DOHH2 (cell line): ENCODE data around the gene INHBE.

Source experiments
- H3F3A ChIP-seq: fragments of 200-600 bp; sonication (generic), shearing (Covaris generic); 2 replicates; pipeline ENCODE4 v1.6.0; 2016; ENCODE audit warnings: antibody characterized with exemption, mild to moderate bottlenecking; ENCODE audit not compliant: control insufficient read depth, insufficient read depth
- H3K27ac ChIP-seq: fragments of 200-600 bp; sonication (generic); 2 replicates; pipeline ENCODE4 v1.5.1; 2014; ENCODE audit warnings: low read depth, mild to moderate bottlenecking, low read length, moderate library complexity
- H3K27me3 ChIP-seq: fragments of 200-600 bp; sonication (generic); 2 replicates; pipeline ENCODE4 v1.6.1; 2014; ENCODE audit warnings: mild to moderate bottlenecking, low read length, mixed read lengths; ENCODE audit not compliant: control insufficient read depth
- H3K36me3 ChIP-seq: fragments of 200-600 bp; sonication (generic); 2 replicates; pipeline ENCODE4 v1.6.1; 2014; ENCODE audit warnings: mild to moderate bottlenecking, low read length, moderate library complexity, mixed read lengths; ENCODE audit not compliant: control insufficient read depth
- H3K4me1 ChIP-seq: fragments of 200-600 bp; sonication (generic); 2 replicates; pipeline ENCODE4 v1.6.1; 2014; ENCODE audit warnings: mild to moderate bottlenecking, low read length, mixed read lengths; ENCODE audit not compliant: control insufficient read depth
- H3K4me2 ChIP-seq: fragments of 200-600 bp; sonication (generic); 2 replicates; pipeline ENCODE4 v1.6.0; 2014; ENCODE audit warnings: mild to moderate bottlenecking, low read length, moderate library complexity
- H3K4me3 ChIP-seq: fragments of 200-600 bp; sonication (generic); 2 replicates; pipeline ENCODE4 v1.5.1; 2014; ENCODE audit warnings: mild to moderate bottlenecking, low read length, mixed read lengths
- H3K79me2 ChIP-seq: fragments of 200-600 bp; sonication (generic); 2 replicates; pipeline ENCODE4 v1.6.1; 2014; ENCODE audit warnings: mild to moderate bottlenecking, low read length, mixed read lengths; ENCODE audit not compliant: control insufficient read depth
- H3K9me2 ChIP-seq: fragments of 200-600 bp; sonication (generic); replicated peaks from 2 replicates; pipeline ENCODE4 v1.6.1; 2014; ENCODE audit warnings: mild to moderate bottlenecking, low read length, mixed read lengths; ENCODE audit not compliant: control insufficient read depth
- H3K9me3 ChIP-seq: fragments of 200-600 bp; sonication (generic); 2 replicates; pipeline ENCODE4 v1.6.1; 2014; ENCODE audit warnings: antibody characterized with exemption, low read length, mixed read lengths; ENCODE audit not compliant: control insufficient read depth, insufficient read depth
- H4K20me1 ChIP-seq: fragments of 200-600 bp; sonication (generic); 2 replicates; pipeline ENCODE4 v1.6.0; 2014; ENCODE audit warnings: low read depth, mild to moderate bottlenecking, antibody characterized with exemption, low read length, moderate library complexity; ENCODE audit not compliant: control insufficient read depth, insufficient read depth
- EZH2phosphoT487 ChIP-seq: fragments of 200-600 bp; sonication (generic); IDR thresholded peaks from 2 replicates; pipeline ENCODE4 v1.6.1; 2017; ENCODE audit warnings: borderline replicate concordance, mild to moderate bottlenecking, antibody characterized with exemption, low read length, moderate library complexity, mixed read lengths
- TF ChIP-seq, protein P1 (sequence below): fragments of 200-600 bp; sonication (generic); IDR thresholded peaks from one replicate; pipeline ENCODE4 v1.5.1; 2014; ENCODE audit warnings: antibody characterized with exemption, mild to moderate bottlenecking, low read depth, low read length; ENCODE audit not compliant: poor library complexity, severe bottlenecking

The INHBE gene

DNA sequence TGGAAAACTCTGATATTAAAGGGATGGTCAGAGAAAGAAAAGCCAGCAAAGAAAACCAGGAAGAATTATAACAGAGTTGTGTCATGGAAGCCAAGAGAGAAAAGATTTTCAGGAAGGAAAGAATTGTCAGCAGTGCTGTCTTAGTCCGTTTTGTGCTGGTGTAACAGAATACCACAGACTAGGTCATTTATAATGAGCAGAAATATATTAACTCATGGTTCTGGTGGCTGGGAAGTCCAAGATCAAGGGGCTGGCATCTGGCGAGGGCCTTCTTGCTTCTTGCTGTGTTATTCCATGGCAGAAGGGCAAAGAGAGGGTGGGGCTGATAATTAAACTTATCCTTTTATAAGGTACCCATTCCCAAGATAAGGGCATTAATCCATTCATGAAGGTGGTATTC lies 6.4 kb upstream of the INHBE start:
- Histone ChIP-seq H3K36me3 (no peaks in the 10 kb centered on the region), H3K27me3 (no peaks in the 10 kb centered on the region), H3K79me2 (no peaks in the 10 kb centered on the region), H3K9me3 (no peaks in the 10 kb centered on the region), H3K4me2 (no peak overlapping the region), H3K27ac (no peak overlapping the region), H3F3A (peaks cover 5% of the 10 kb centered on the region; the same call in 1 of the 2 replicates), H3K4me1 (peaks cover 9% of the 10 kb centered on the region), H3K4me3 (no peak overlapping the region), H4K20me1 (no peaks in the 10 kb centered on the region), H3K9me2 (no peaks in the 10 kb centered on the region)
- TF ChIP-seq, protein P1, sequence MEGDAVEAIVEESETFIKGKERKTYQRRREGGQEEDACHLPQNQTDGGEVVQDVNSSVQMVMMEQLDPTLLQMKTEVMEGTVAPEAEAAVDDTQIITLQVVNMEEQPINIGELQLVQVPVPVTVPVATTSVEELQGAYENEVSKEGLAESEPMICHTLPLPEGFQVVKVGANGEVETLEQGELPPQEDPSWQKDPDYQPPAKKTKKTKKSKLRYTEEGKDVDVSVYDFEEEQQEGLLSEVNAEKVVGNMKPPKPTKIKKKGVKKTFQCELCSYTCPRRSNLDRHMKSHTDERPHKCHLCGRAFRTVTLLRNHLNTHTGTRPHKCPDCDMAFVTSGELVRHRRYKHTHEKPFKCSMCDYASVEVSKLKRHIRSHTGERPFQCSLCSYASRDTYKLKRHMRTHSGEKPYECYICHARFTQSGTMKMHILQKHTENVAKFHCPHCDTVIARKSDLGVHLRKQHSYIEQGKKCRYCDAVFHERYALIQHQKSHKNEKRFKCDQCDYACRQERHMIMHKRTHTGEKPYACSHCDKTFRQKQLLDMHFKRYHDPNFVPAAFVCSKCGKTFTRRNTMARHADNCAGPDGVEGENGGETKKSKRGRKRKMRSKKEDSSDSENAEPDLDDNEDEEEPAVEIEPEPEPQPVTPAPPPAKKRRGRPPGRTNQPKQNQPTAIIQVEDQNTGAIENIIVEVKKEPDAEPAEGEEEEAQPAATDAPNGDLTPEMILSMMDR = no peak

DNA sequence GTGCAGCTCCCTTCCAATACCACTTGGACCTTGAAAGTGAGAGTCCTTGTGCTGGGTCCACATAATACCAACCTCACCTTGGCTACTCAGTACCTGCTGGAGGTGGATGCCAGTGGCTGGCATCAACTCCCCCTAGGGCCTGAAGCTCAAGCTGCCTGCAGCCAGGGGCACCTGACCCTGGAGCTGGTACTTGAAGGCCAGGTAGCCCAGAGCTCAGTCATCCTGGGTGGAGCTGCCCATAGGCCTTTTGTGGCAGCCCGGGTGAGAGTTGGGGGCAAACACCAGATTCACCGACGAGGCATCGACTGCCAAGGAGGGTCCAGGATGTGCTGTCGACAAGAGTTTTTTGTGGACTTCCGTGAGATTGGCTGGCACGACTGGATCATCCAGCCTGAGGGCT lies 5.7 kb upstream of the INHBE start:
- no peaks in the 10 kb centered on the region for H3K27me3 ChIP-seq
- H3K36me3 ChIP-seq = no peaks in the 10 kb centered on the region
- H3K9me2 ChIP-seq = no peaks in the 10 kb centered on the region
- no peaks in the 10 kb centered on the region for H3K79me2 ChIP-seq
- no peak overlapping the region for H3K4me3 ChIP-seq
- peaks cover 5% of the 10 kb centered on the region; the same call in 1 of the 2 replicates for H3F3A ChIP-seq
- no peak for TF ChIP-seq EZH2phosphoT487
- TF ChIP-seq, protein P1 = no peak
- H3K4me1 ChIP-seq = peaks cover 9% of the 10 kb centered on the region
- no peaks in the 10 kb centered on the region for H3K9me3 ChIP-seq
- no peak overlapping the region for H3K4me2 ChIP-seq
- H4K20me1 ChIP-seq = no peaks in the 10 kb centered on the region
- H3K27ac ChIP-seq = no peak overlapping the region

DNA sequence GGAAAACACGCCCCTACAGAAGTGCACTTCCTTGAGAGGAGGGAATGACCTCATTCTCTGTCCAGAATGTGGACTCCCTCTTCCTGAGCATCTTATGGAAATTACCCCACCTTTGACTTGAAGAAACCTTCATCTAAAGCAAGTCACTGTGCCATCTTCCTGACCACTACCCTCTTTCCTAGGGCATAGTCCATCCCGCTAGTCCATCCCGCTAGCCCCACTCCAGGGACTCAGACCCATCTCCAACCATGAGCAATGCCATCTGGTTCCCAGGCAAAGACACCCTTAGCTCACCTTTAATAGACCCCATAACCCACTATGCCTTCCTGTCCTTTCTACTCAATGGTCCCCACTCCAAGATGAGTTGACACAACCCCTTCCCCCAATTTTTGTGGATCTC lies 5.0 kb upstream of the INHBE start:
- Histone ChIP-seq H3K27me3 (no peaks in the 10 kb centered on the region), H3K4me1 (peaks cover 16% of the 10 kb centered on the region), H3K36me3 (no peaks in the 10 kb centered on the region), H3K79me2 (no peaks in the 10 kb centered on the region), H3K4me2 (no peak overlapping the region), H3K9me2 (no peaks in the 10 kb centered on the region), H3K4me3 (no peak overlapping the region), H3K9me3 (no peaks in the 10 kb centered on the region), H4K20me1 (no peaks in the 10 kb centered on the region), H3K27ac (no peak overlapping the region), H3F3A (peaks cover 4% of the 10 kb centered on the region; the same call in 1 of the 2 replicates)
- TF ChIP-seq, protein P1 = no peak
- TF ChIP-seq EZH2phosphoT487 = no peak

DNA sequence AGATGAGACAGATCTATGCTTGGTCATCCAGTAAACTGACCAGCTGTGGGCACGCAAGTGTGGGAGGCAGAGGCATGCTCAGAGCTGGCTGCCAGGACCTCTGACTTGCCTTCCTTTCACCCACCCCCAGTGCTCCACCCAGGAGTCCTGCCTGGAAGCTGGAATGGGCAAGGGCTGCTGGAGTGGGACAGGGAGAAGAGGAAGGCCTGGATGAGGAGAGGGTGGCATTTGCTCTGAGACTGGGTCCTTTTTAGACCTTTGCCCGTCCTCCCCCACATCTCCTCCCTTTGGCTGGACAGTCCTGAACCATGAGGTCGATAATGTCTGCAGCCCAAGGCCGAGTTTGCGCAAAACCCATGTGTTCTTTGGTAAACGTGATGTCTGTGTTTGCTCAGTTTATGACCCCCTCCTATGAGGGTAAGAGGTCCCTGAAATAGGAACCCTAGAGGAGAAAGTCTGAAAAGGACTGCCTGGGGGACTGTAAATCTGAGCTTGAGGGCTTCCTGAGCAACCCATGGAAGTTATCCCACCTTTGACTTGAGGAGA lies 3.8 kb upstream of the INHBE start:
- Histone ChIP-seq H3K27ac (no peak overlapping the region), H3K4me3 (no peak overlapping the region), H3F3A (no peaks in the 10 kb centered on the region), H3K9me2 (no peaks in the 10 kb centered on the region), H3K4me2 (no peak overlapping the region), H3K9me3 (no peaks in the 10 kb centered on the region), H4K20me1 (no peaks in the 10 kb centered on the region), H3K4me1 (peaks cover 28% of the 10 kb centered on the region), H3K36me3 (no peaks in the 10 kb centered on the region), H3K27me3 (no peaks in the 10 kb centered on the region), H3K79me2 (no peaks in the 10 kb centered on the region)
- TF ChIP-seq, protein P1 = no peak
- TF ChIP-seq EZH2phosphoT487 = no peak
